Subcutaneous abdominal adipose tissue (tissue), 5 donors: ENCODE results near the gene SNAP47.

ENCODE experiments used
- H3K27ac ChIP-seq: one replicate; pipeline ENCODE4 v1.7.0; 2013; ENCODE audit warnings: low read depth, mild to moderate bottlenecking, inconsistent platforms, low read length, moderate library complexity
- H3K27me3 ChIP-seq, 5 donors: one replicate each; pipeline ENCODE4 v1.7.0; 2013; ENCODE audit warnings: low read length in 5 of 5, inconsistent platforms in 1 of 5; ENCODE audit not compliant: control insufficient read depth in 5 of 5, insufficient read depth in 4 of 5
- H3K36me3 ChIP-seq, 5 donors: one replicate each; pipeline ENCODE4 v1.7.0; 2013; ENCODE audit warnings: low read length in 5 of 5; ENCODE audit not compliant: control insufficient read depth in 5 of 5, insufficient read depth in 5 of 5
- H3K4me1 ChIP-seq, 5 donors: one replicate each; pipeline ENCODE4 v1.7.0; 2013; ENCODE audit warnings: low read length in 5 of 5, mild to moderate bottlenecking in 3 of 5, moderate library complexity in 1 of 5; ENCODE audit not compliant: control insufficient read depth in 5 of 5, insufficient read depth in 5 of 5
- H3K4me3 ChIP-seq, 5 donors: one replicate each; pipeline ENCODE4 v1.7.0; 2013; ENCODE audit warnings: low read length in 5 of 5, low read depth in 1 of 5
- H3K9ac ChIP-seq, 5 donors: one replicate each; pipeline ENCODE4 v1.7.0; 2013; ENCODE audit warnings: low read length in 5 of 5, mild to moderate bottlenecking in 4 of 5, moderate library complexity in 3 of 5
- H3K9me3 ChIP-seq, 5 donors: one replicate each; pipeline ENCODE4 v1.7.0; 2013; ENCODE audit warnings: low read length in 5 of 5; ENCODE audit not compliant: control insufficient read depth in 5 of 5
- donor health status: healthy.
- donor health status: healthy.
- donor health status: healthy.
- donor health status: healthy.
- donor health status: healthy.

SNAP47 gene

GRCh38 chr1:227725046-227725445 lies 10.2 kb upstream of the SNAP47 start:
- Histone ChIP-seq H3K4me1 (peaks cover 2 to 22% (median 16%) of the 10 kb centered on the region in 5 donors), H3K27ac (no peak overlapping the region), H3K36me3 (no peaks in the 10 kb centered on the region), H3K9ac (no peak overlapping the region), H3K9me3 (peaks cover 2 to 26% (median 13%) of the 10 kb centered on the region in 5 donors), H3K27me3 (no peaks in the 10 kb centered on the region), H3K4me3 (no peak overlapping the region)

GRCh38 chr1:227726318-227726717 lies 8.9 kb upstream of the SNAP47 start:
- H3K4me3 ChIP-seq = no peak overlapping the region
- H3K4me1 ChIP-seq = peaks cover 2 to 31% (median 16%) of the 10 kb centered on the region in 5 donors
- H3K9ac ChIP-seq = no peak overlapping the region
- peaks cover 0 to 6% (median 0%) of the 10 kb centered on the region in 5 donors for H3K36me3 ChIP-seq
- H3K9me3 ChIP-seq = peaks cover 0 to 14% (median 2%) of the 10 kb centered on the region in 5 donors
- no peaks in the 10 kb centered on the region for H3K27me3 ChIP-seq
- H3K27ac ChIP-seq = no peak overlapping the region

GRCh38 chr1:227726924-227727599 lies 8.2 kb upstream of the SNAP47 start:
- Histone ChIP-seq H3K27me3 (no peaks in the 10 kb centered on the region), H3K9ac (no peak overlapping the region), H3K27ac (no peak overlapping the region), H3K36me3 (peaks cover 0 to 13% (median 5%) of the 10 kb centered on the region in 5 donors), H3K9me3 (peaks cover 0 to 6% (median under 1%) of the 10 kb centered on the region in 5 donors), H3K4me1 (peaks cover 2 to 31% (median 16%) of the 10 kb centered on the region in 5 donors), H3K4me3 (no peak overlapping the region)

GRCh38 chr1:227728059-227728891 lies 7.0 kb upstream of the SNAP47 start:
- Histone ChIP-seq H3K9me3 (no peaks in the 10 kb centered on the region), H3K27ac (no peak overlapping the region), H3K9ac (peak overlapping the region in 4 of 5 donors; percentile 34 to 78 (median 55)), H3K4me3 (peak overlapping the region; percentile 61 to 77 (median 73)), H3K36me3 (peaks cover 0 to 25% (median 18%) of the 10 kb centered on the region in 5 donors), H3K4me1 (peaks cover 2 to 33% (median 16%) of the 10 kb centered on the region in 5 donors), H3K27me3 (no peaks in the 10 kb centered on the region)

- Histone ChIP-seq H3K9ac (peak overlapping the region in 4 of 5 donors; percentile 34 to 78 (median 55)), H3K4me3 (peak overlapping the region in 4 of 5 donors; percentile 68 to 77 (median 74)), H3K4me1 (peaks cover 2 to 37% (median 21%) of the 10 kb centered on the region in 5 donors), H3K27ac (no peak overlapping the region), H3K27me3 (no peaks in the 10 kb centered on the region), H3K36me3 (peaks cover 0 to 28% (median 23%) of the 10 kb centered on the region in 5 donors), H3K9me3 (no peaks in the 10 kb centered on the region)
Observed at GRCh38 chr1:227728892-227729143, 6.4 kb upstream of the SNAP47 start.

GRCh38 chr1:227729144-227729880 lies 5.9 kb upstream of the SNAP47 start:
- no peak overlapping the region for H3K27ac ChIP-seq
- no peaks in the 10 kb centered on the region for H3K9me3 ChIP-seq
- H3K36me3 ChIP-seq = peaks cover 0 to 28% (median 23%) of the 10 kb centered on the region in 5 donors
- peaks cover 2 to 42% (median 26%) of the 10 kb centered on the region in 5 donors for H3K4me1 ChIP-seq
- H3K9ac ChIP-seq = peak overlapping the region in 3 of 5 donors; percentile 34 to 78 (median 75)
- peak overlapping the region in 3 of 5 donors; percentile 73 to 77 (median 74) for H3K4me3 ChIP-seq
- no peaks in the 10 kb centered on the region for H3K27me3 ChIP-seq

GRCh38 chr1:227729881-227730629 lies 5.2 kb upstream of the SNAP47 start:
- Histone ChIP-seq H3K4me3 (no peak overlapping the region), H3K4me1 (peaks cover 2 to 48% (median 32%) of the 10 kb centered on the region in 5 donors), H3K27me3 (no peaks in the 10 kb centered on the region), H3K27ac (no peak overlapping the region), H3K9ac (peak overlapping the region in 1 of 5 donors; percentile 47), H3K9me3 (no peaks in the 10 kb centered on the region), H3K36me3 (peaks cover 0 to 28% (median 23%) of the 10 kb centered on the region in 5 donors)

- no peaks in the 10 kb centered on the region for H3K27me3 ChIP-seq
Observed at GRCh38 chr1:227730630-227731151, 4.5 kb upstream of the SNAP47 start.

GRCh38 chr1:227731241-227731677 lies 4.0 kb upstream of the SNAP47 start:
- peaks cover 0 to 28% (median 23%) of the 10 kb centered on the region in 5 donors for H3K36me3 ChIP-seq
- no peak overlapping the region for H3K4me3 ChIP-seq
- no peaks in the 10 kb centered on the region for H3K27me3 ChIP-seq
- no peaks in the 10 kb centered on the region for H3K9me3 ChIP-seq
- no peak overlapping the region for H3K27ac ChIP-seq
- H3K4me1 ChIP-seq = peaks cover 2 to 56% (median 38%) of the 10 kb centered on the region in 5 donors
- H3K9ac ChIP-seq = no peak overlapping the region

More at GRCh38 chr1:227730630-227731151, 4.5 kb upstream of the SNAP47 start:
- no peak overlapping the region for H3K27ac ChIP-seq
- peaks cover 0 to 28% (median 23%) of the 10 kb centered on the region in 5 donors for H3K36me3 ChIP-seq
- peak overlapping the region in 1 of 5 donors; percentile 47 for H3K9ac ChIP-seq
- H3K4me3 ChIP-seq = no peak overlapping the region
- H3K9me3 ChIP-seq = no peaks in the 10 kb centered on the region
- H3K4me1 ChIP-seq = peaks cover 2 to 50% (median 33%) of the 10 kb centered on the region in 5 donors
